ENCODE measurements around the gene HSPA1L.

DNA sequence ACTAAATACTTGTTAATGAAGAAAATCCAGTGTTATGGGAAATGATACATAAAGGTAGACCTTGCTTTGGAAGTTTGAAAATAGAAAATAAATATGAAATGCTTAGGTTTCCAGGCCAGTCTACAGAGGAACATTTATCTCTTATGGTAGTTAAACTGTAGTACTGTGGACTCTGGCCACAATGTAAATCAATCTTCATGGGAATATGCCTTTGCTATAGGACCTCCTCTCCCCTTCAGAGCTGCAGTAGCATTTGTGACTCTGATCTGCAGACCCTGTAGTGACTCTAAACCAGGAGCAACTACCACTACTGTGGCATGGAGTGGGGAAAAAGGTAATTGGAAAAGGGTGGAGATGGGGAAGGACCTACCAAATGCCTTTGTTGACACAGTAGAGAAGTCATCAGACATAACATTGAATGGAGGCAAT lies 4.8 kb upstream of the HSPA1L start:
- TF ChIP-seq, protein P1, sequence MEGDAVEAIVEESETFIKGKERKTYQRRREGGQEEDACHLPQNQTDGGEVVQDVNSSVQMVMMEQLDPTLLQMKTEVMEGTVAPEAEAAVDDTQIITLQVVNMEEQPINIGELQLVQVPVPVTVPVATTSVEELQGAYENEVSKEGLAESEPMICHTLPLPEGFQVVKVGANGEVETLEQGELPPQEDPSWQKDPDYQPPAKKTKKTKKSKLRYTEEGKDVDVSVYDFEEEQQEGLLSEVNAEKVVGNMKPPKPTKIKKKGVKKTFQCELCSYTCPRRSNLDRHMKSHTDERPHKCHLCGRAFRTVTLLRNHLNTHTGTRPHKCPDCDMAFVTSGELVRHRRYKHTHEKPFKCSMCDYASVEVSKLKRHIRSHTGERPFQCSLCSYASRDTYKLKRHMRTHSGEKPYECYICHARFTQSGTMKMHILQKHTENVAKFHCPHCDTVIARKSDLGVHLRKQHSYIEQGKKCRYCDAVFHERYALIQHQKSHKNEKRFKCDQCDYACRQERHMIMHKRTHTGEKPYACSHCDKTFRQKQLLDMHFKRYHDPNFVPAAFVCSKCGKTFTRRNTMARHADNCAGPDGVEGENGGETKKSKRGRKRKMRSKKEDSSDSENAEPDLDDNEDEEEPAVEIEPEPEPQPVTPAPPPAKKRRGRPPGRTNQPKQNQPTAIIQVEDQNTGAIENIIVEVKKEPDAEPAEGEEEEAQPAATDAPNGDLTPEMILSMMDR (IDR thresholded peaks at IDR 0.05), result no peak
- TF ChIP-seq POLR2A (IDR thresholded peaks at IDR 0.05), result no peak
